K562 (cell line): ENCODE measurements around the gene NCOA1. TPM values are rescaled to one million over a fixed set of nuclear protein-coding genes. Genes with fewer than 3 reads are reported as not detected.

Experiments
- ATF1 ChIP-seq, 2 experiments: fragments of 450-650 bp in 1 of 2; IDR thresholded peaks; 2 replicates each; pipeline ENCODE4 v1.6.1; 2016; ENCODE audit warnings: missing compliant biosample characterization in 1 of 2, missing genetic modification characterization in 1 of 2
- BDP1 ChIP-seq: IDR thresholded peaks from 3 replicates; pipeline ENCODE4 v1.6.1; 2011; ENCODE audit not compliant: insufficient read length, insufficient read depth
- CREM ChIP-seq: IDR thresholded peaks from 2 replicates; pipeline ENCODE4 v1.6.1; 2014; ENCODE audit warnings: antibody characterized with exemption, low read depth
- DDX20 ChIP-seq: fragments of 450-650 bp; IDR thresholded peaks from 2 replicates; pipeline ENCODE4 v1.6.1; 2016; ENCODE audit warnings: missing genetic modification characterization, low read depth, mild to moderate bottlenecking, missing compliant biosample characterization, moderate library complexity
- EHMT2 ChIP-seq: fragments of 450-650 bp; IDR thresholded peaks from 2 replicates; pipeline ENCODE4 v1.6.1; 2018; ENCODE audit warnings: antibody characterized with exemption
- EWSR1 ChIP-seq: fragments of 450-650 bp; IDR thresholded peaks from 2 replicates; pipeline ENCODE4 v1.6.1; 2018; ENCODE audit warnings: borderline replicate concordance, mild to moderate bottlenecking, low read depth, moderate library complexity; ENCODE audit not compliant: partially characterized antibody
- GATAD2A ChIP-seq: fragments of 450-650 bp; IDR thresholded peaks from 2 replicates; pipeline ENCODE4 v1.6.1; 2017
- MAFK ChIP-seq: IDR thresholded peaks from 2 replicates; pipeline ENCODE4 v1.6.1; 2011; ENCODE audit warnings: low read length, improper control_type of control experiment
- NCOA6 ChIP-seq: fragments of 450-650 bp; IDR thresholded peaks from 2 replicates; pipeline ENCODE4 v1.6.1; 2017; ENCODE audit warnings: mild to moderate bottlenecking
- PKNOX1 ChIP-seq: fragments of 450-650 bp; IDR thresholded peaks from 2 replicates; pipeline ENCODE4 v1.6.1; 2016
- RFX1 ChIP-seq: fragments of 450-650 bp; IDR thresholded peaks from 2 replicates; pipeline ENCODE4 v1.6.1; 2016; ENCODE audit warnings: mild to moderate bottlenecking, moderate library complexity
- SIN3B ChIP-seq: fragments of 450-650 bp; IDR thresholded peaks from 2 replicates; pipeline ENCODE4 v1.6.1; 2017; ENCODE audit warnings: low read depth, mild to moderate bottlenecking, moderate library complexity
- SMARCC2 ChIP-seq: fragments of 450-650 bp; IDR thresholded peaks from 2 replicates; pipeline ENCODE4 v1.6.1; 2017; ENCODE audit warnings: antibody characterized with exemption, moderate library complexity, mild to moderate bottlenecking, low read depth
- ZNF121 ChIP-seq: sonication (generic); formaldehyde crosslinking; conservative IDR thresholded peaks from 2 replicates; pipeline ENCODE4 v1.8.0; 2022; ENCODE audit warnings: missing genetic modification reagents
- ZNF274 ChIP-seq: IDR thresholded peaks from 2 replicates; pipeline ENCODE4 v1.6.1; 2011; ENCODE audit warnings: low read depth, mild to moderate bottlenecking, low read length, moderate library complexity, borderline replicate concordance
- ZNF316 ChIP-seq: fragments of 450-650 bp; IDR thresholded peaks from 2 replicates; pipeline ENCODE4 v1.6.1; 2016
- ZNF41 ChIP-seq: fragments of 250-450 bp; sonication (Bioruptor Pico); conservative IDR thresholded peaks from 2 replicates; pipeline ENCODE4 v1.4.0; 2020; ENCODE audit warnings: mild to moderate bottlenecking
- ZNF592 ChIP-seq: fragments of 450-650 bp; IDR thresholded peaks from 2 replicates; pipeline ENCODE4 v1.6.1; 2017; ENCODE audit warnings: antibody characterized with exemption, mild to moderate bottlenecking
- polyA plus RNA-seq, 8 experiments: library from polyadenylated mRNA; depleted of rRNA in 4 of 8; stranded (reverse) in 5 of 8; unstranded in 3 of 8; fragments of >200 nt; fragmentation: Nextera tagmentation in 2 of 8; fragmentation: Illumina TruSeq in 1 of 8; extraction: Ambion mirVana in 2 of 8; extraction: Trizol in 1 of 8; gene quantifications; 2 replicates each; pipeline versions ENCODE4 v1.2.1 to v1.2.3, GENCODE V29; 2011 to 2014; ENCODE audit warnings: inconsistent platforms in 1 of 8, missing spikeins in 1 of 8
- total RNA-seq, 7 experiments: library from RNA; depleted of rRNA in 6 of 7; stranded (reverse); fragments of >200 nt in 6 of 7; fragmentation: Illumina TruSeq in 2 of 7; extraction: Trizol in 2 of 7; gene quantifications; 2 replicates each; pipeline versions ENCODE4 v1.2.1 to v1.2.3, GENCODE V29; 2011 to 2021; ENCODE audit warnings: low replicate concordance in 1 of 7
- TF ChIP-seq, protein P1 (sequence below): fragments of 450-650 bp; IDR thresholded peaks from 2 replicates; pipeline ENCODE4 v1.6.1; 2016; ENCODE audit warnings: antibody characterized with exemption
- TF ChIP-seq, protein P2 (sequence below): fragments of 450-650 bp; IDR thresholded peaks from 2 replicates; pipeline ENCODE4 v1.6.1; 2016; ENCODE audit warnings: borderline replicate concordance

The NCOA1 gene
- total and polyA plus RNA-seq, 9 of the 15 experiments (the other 6 are each of a cell fraction or from before 2014, with no cell fraction given): 4.9 to 25.7 (median 17.0) TPM

GRCh38 chr2:24816884-24817283, 325.8 kb downstream of the NCOA1 start (continued):
- TF ChIP-seq PKNOX1 (peak; percentile 61), ZNF592 (peak; percentile 88), ZNF274 (no peak), RFX1 (no peak), EWSR1 (no peak), NCOA6 (no peak), ZNF41 (CRISPR knock-in tag) (no peak), SMARCC2 (0 out of 2 replicates have a peak, but pooled peaks have one; percentile 27), SIN3B (no peak), ZNF316 (peak; percentile 89), ATF1 (CRISPR knock-in tag; IDR thresholded peaks at IDR 0.05) (no peak), ATF1 (tag; IDR thresholded peaks at IDR 0.05) (peak; percentile 63), GATAD2A (no peak), DDX20 (tag) (peak; percentile 30; the same call in 1 of the 2 replicates), MAFK (peak; percentile 68; the same call in 1 of the 2 replicates), BDP1 (no peak), EHMT2 (peak; percentile 61; the same call in 1 of the 2 replicates), CREM (peak; percentile 80), ZNF121 (CRISPR knock-in tag) (no peak)
- TF ChIP-seq, protein P1, sequence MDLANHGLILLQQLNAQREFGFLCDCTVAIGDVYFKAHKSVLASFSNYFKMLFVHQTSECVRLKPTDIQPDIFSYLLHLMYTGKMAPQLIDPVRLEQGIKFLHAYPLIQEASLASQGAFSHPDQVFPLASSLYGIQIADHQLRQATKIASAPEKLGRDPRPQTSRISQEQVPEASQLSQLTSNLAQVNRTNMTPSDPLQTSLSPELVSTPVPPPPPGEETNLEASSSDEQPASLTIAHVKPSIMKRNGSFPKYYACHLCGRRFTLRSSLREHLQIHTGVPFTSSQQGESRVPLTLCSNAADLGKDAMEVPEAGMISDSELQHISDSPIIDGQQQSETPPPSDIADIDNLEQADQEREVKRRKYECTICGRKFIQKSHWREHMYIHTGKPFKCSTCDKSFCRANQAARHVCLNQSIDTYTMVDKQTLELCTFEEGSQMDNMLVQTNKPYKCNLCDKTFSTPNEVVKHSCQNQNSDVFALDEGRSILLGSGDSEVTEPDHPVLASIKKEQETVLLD: no peak
- TF ChIP-seq, protein P2, sequence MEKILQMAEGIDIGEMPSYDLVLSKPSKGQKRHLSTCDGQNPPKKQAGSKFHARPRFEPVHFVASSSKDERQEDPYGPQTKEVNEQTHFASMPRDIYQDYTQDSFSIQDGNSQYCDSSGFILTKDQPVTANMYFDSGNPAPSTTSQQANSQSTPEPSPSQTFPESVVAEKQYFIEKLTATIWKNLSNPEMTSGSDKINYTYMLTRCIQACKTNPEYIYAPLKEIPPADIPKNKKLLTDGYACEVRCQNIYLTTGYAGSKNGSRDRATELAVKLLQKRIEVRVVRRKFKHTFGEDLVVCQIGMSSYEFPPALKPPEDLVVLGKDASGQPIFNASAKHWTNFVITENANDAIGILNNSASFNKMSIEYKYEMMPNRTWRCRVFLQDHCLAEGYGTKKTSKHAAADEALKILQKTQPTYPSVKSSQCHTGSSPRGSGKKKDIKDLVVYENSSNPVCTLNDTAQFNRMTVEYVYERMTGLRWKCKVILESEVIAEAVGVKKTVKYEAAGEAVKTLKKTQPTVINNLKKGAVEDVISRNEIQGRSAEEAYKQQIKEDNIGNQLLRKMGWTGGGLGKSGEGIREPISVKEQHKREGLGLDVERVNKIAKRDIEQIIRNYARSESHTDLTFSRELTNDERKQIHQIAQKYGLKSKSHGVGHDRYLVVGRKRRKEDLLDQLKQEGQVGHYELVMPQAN: no peak
